DOHH2 (cell line): ENCODE results near the gene FKBP8.

Experiments
- H3F3A ChIP-seq: fragments of 200-600 bp; sonication (generic), shearing (Covaris generic); 2 replicates; pipeline ENCODE4 v1.6.0; 2016; ENCODE audit warnings: antibody characterized with exemption, mild to moderate bottlenecking; ENCODE audit not compliant: control insufficient read depth, insufficient read depth
- H3K27ac ChIP-seq: fragments of 200-600 bp; sonication (generic); 2 replicates; pipeline ENCODE4 v1.5.1; 2014; ENCODE audit warnings: low read depth, mild to moderate bottlenecking, low read length, moderate library complexity
- H3K27me3 ChIP-seq: fragments of 200-600 bp; sonication (generic); 2 replicates; pipeline ENCODE4 v1.6.1; 2014; ENCODE audit warnings: mild to moderate bottlenecking, low read length, mixed read lengths; ENCODE audit not compliant: control insufficient read depth
- H3K36me3 ChIP-seq: fragments of 200-600 bp; sonication (generic); 2 replicates; pipeline ENCODE4 v1.6.1; 2014; ENCODE audit warnings: mild to moderate bottlenecking, low read length, moderate library complexity, mixed read lengths; ENCODE audit not compliant: control insufficient read depth
- H3K4me1 ChIP-seq: fragments of 200-600 bp; sonication (generic); 2 replicates; pipeline ENCODE4 v1.6.1; 2014; ENCODE audit warnings: mild to moderate bottlenecking, low read length, mixed read lengths; ENCODE audit not compliant: control insufficient read depth
- H3K4me2 ChIP-seq: fragments of 200-600 bp; sonication (generic); 2 replicates; pipeline ENCODE4 v1.6.0; 2014; ENCODE audit warnings: mild to moderate bottlenecking, low read length, moderate library complexity
- H3K4me3 ChIP-seq: fragments of 200-600 bp; sonication (generic); 2 replicates; pipeline ENCODE4 v1.5.1; 2014; ENCODE audit warnings: mild to moderate bottlenecking, low read length, mixed read lengths
- H3K79me2 ChIP-seq: fragments of 200-600 bp; sonication (generic); 2 replicates; pipeline ENCODE4 v1.6.1; 2014; ENCODE audit warnings: mild to moderate bottlenecking, low read length, mixed read lengths; ENCODE audit not compliant: control insufficient read depth
- H3K9me2 ChIP-seq: fragments of 200-600 bp; sonication (generic); replicated peaks from 2 replicates; pipeline ENCODE4 v1.6.1; 2014; ENCODE audit warnings: mild to moderate bottlenecking, low read length, mixed read lengths; ENCODE audit not compliant: control insufficient read depth
- H3K9me3 ChIP-seq: fragments of 200-600 bp; sonication (generic); 2 replicates; pipeline ENCODE4 v1.6.1; 2014; ENCODE audit warnings: antibody characterized with exemption, low read length, mixed read lengths; ENCODE audit not compliant: control insufficient read depth, insufficient read depth
- H4K20me1 ChIP-seq: fragments of 200-600 bp; sonication (generic); 2 replicates; pipeline ENCODE4 v1.6.0; 2014; ENCODE audit warnings: low read depth, mild to moderate bottlenecking, antibody characterized with exemption, low read length, moderate library complexity; ENCODE audit not compliant: control insufficient read depth, insufficient read depth
- EZH2phosphoT487 ChIP-seq: fragments of 200-600 bp; sonication (generic); IDR thresholded peaks from 2 replicates; pipeline ENCODE4 v1.6.1; 2017; ENCODE audit warnings: borderline replicate concordance, mild to moderate bottlenecking, antibody characterized with exemption, low read length, moderate library complexity, mixed read lengths
- TF ChIP-seq, protein P1 (sequence below): fragments of 200-600 bp; sonication (generic); IDR thresholded peaks from one replicate; pipeline ENCODE4 v1.5.1; 2014; ENCODE audit warnings: antibody characterized with exemption, mild to moderate bottlenecking, low read depth, low read length; ENCODE audit not compliant: poor library complexity, severe bottlenecking

Gene FKBP8

DNA sequence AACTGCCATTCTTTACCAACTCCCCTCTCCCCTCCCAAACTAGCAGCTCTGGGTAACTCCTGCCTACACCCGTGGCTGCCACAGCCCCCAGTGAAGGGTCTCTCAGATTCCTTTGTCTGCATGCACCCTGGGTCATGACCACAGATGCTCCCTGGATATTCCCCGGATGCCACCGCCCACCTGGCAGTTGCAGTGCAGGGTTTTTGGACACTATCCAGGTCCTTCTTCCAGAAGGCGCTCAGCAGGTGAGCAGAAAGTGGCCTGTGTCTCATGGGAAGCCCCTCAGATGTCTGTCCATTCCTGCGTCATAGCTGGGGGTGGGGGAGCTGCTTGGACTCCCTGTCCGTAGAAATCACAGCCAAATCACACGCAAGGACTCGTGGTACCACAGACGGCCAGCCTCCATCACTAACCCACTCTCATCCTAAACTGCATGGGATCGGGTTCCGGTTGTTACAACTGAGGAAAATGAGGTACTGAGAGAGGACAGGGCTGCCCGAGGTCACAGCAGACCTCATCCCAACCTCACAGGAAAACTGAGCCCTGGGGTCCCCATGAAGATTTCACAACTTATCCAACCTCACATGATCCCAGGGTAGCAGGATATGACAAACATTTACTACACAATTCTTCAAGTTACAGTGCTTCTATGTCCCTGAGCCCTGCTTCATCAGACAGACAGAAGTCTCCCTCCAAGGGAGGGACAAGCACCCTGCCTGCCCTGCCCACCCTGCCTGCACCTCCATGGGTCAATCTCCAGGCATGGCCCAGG lies 60.1 kb downstream of the FKBP8 start:
- TF ChIP-seq, protein P1, sequence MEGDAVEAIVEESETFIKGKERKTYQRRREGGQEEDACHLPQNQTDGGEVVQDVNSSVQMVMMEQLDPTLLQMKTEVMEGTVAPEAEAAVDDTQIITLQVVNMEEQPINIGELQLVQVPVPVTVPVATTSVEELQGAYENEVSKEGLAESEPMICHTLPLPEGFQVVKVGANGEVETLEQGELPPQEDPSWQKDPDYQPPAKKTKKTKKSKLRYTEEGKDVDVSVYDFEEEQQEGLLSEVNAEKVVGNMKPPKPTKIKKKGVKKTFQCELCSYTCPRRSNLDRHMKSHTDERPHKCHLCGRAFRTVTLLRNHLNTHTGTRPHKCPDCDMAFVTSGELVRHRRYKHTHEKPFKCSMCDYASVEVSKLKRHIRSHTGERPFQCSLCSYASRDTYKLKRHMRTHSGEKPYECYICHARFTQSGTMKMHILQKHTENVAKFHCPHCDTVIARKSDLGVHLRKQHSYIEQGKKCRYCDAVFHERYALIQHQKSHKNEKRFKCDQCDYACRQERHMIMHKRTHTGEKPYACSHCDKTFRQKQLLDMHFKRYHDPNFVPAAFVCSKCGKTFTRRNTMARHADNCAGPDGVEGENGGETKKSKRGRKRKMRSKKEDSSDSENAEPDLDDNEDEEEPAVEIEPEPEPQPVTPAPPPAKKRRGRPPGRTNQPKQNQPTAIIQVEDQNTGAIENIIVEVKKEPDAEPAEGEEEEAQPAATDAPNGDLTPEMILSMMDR, result no peak
- no peak for TF ChIP-seq EZH2phosphoT487
- Histone ChIP-seq H3F3A (no peaks in the 10 kb centered on the region), H3K9me3 (no peaks in the 10 kb centered on the region), H3K36me3 (no peaks in the 10 kb centered on the region), H3K79me2 (peaks cover 93% of the 10 kb centered on the region), H3K4me1 (peaks cover 34% of the 10 kb centered on the region), H3K4me3 (no peak overlapping the region), H4K20me1 (peaks cover 9% of the 10 kb centered on the region; the same call in 1 of the 2 replicates), H3K27me3 (no peaks in the 10 kb centered on the region), H3K9me2 (no peaks in the 10 kb centered on the region), H3K27ac (no peak overlapping the region), H3K4me2 (no peak overlapping the region)
